Central memory CD8-positive, alpha-beta T cell (primary cell): ENCODE results near the gene ATP11A.

Source experiments
- ATAC-seq: fragments of 150-1000 bp; cut with Tn5 transposase; replicated peaks from 2 replicates; pipeline ENCODE4 v1.10.0; 2022; ENCODE audit warnings: mild to moderate bottlenecking, moderate FRiP score, moderate number of reproducible peaks; ENCODE audit not compliant: poor library complexity, severe bottlenecking; ENCODE audit errors: extremely low read depth
- DNase-seq, 2 donors: peaks; one replicate each; pipeline ENCODE4 v3.0.0; 2021; ENCODE audit warnings: low spot score in 2 of 2
- H3K27ac Mint-ChIP-seq: one replicate; pipeline ENCODE4 v1.8.0; 2022; ENCODE audit warnings: low read depth, mild to moderate bottlenecking, moderate library complexity, mixed read lengths
- H3K27me3 Mint-ChIP-seq: one replicate; pipeline ENCODE4 v1.8.0; 2022; ENCODE audit warnings: mixed read lengths
- H3K36me3 Mint-ChIP-seq: one replicate; pipeline ENCODE4 v1.8.0; 2022; ENCODE audit warnings: mild to moderate bottlenecking, moderate library complexity, mixed read lengths; ENCODE audit not compliant: insufficient read depth
- H3K4me1 Mint-ChIP-seq: one replicate; pipeline ENCODE4 v1.8.0; 2022; ENCODE audit warnings: mixed read lengths
- H3K4me3 Mint-ChIP-seq: one replicate; pipeline ENCODE4 v1.8.0; 2022; ENCODE audit warnings: mild to moderate bottlenecking, moderate library complexity, mixed read lengths
- H3K9me3 Mint-ChIP-seq: one replicate; pipeline ENCODE4 v1.8.0; 2022; ENCODE audit warnings: mixed read lengths

ATP11A gene

DNA sequence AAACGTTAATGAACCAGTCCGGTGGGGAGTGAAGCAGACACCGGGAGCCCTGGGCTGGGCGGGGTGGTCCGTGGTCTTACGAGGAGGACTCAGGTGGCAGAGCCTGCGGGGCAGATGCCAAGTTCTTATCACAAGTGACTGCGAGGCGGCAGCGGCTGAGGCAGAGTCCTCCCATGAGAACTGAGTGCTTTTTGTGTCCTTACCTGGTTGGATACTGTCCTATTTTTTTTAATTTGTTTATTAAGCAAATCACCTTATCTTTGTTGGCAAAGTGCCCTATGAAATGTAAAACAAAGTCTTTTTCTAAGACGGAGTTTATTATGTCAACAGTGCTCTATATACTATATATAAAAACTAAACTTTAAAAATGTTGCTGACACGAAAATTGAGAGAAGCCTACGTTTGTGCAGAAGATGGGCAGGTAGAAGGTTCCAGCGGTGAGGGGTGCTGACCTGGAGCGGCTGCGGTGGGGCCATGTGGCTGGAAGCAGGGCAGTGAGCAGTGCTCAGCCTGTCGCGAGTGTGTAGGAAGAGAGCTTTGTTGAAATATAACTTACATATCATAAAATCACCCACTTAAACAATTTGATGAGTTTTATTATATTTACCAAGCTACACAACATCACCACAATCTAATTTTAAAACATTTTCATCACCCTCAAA lies 82.2 kb downstream of the ATP11A start:
- Mint-ChIP-seq H3K27ac (no peak overlapping the region), H3K4me1 (peaks cover 27% of the 10 kb centered on the region), H3K9me3 (no peaks in the 10 kb centered on the region), H3K27me3 (no peaks in the 10 kb centered on the region), H3K36me3 (peaks cover 2% of the 10 kb centered on the region), H3K4me3 (no peak overlapping the region)
- no peak for DNase-seq
- ATAC-seq: no peak

- DNase-seq (no peak), ATAC-seq (no peak)
- Mint-ChIP-seq H3K36me3 (peaks cover 2% of the 10 kb centered on the region), H3K27ac (no peak overlapping the region), H3K27me3 (no peaks in the 10 kb centered on the region), H3K4me1 (peaks cover 27% of the 10 kb centered on the region), H3K4me3 (no peak overlapping the region), H3K9me3 (no peaks in the 10 kb centered on the region)
Observed at GRCh38 chr13:112772539-112772909, 82.7 kb downstream of the ATP11A start.

DNA sequence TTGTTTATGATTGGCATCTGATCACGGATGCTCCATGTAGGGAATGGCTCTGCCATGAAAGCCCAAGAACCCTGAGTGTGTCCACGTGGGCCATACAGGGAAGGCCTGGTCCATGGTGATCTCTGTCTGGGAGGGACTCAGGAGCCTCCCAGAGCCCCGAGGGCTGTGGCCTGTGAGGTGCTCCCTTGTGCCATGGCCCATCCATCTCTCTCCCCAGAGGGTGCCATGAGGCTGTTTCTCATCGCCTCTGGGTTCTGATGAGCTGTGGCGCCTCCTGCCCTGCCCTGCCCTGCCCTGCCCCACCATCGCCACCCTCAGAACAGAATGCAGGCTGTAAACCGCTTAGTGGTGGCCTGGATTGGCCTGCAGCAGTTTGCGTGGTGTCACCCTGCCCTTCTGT lies 83.1 kb downstream of the ATP11A start:
- Mint-ChIP-seq H3K4me1 (peaks cover 23% of the 10 kb centered on the region), H3K27ac (no peak overlapping the region), H3K4me3 (no peak overlapping the region), H3K27me3 (no peaks in the 10 kb centered on the region), H3K9me3 (no peaks in the 10 kb centered on the region), H3K36me3 (peaks cover 2% of the 10 kb centered on the region)
- no peak for DNase-seq
- no peak for ATAC-seq

GRCh38 chr13:112773601-112774447 lies 84.0 kb downstream of the ATP11A start:
- Mint-ChIP-seq H3K27me3 (no peaks in the 10 kb centered on the region), H3K36me3 (peaks cover 2% of the 10 kb centered on the region), H3K4me3 (no peak overlapping the region), H3K27ac (no peak overlapping the region), H3K9me3 (no peaks in the 10 kb centered on the region), H3K4me1 (peaks cover 14% of the 10 kb centered on the region)
- ATAC-seq: no peak
- no peak for DNase-seq

GRCh38 chr13:112774448-112774792 lies 84.6 kb downstream of the ATP11A start:
- no peak overlapping the region for H3K4me3 Mint-ChIP-seq
- no peaks in the 10 kb centered on the region for H3K27me3 Mint-ChIP-seq
- ATAC-seq (no peak), DNase-seq (no peak)
- H3K9me3 Mint-ChIP-seq: no peaks in the 10 kb centered on the region
- peaks cover 8% of the 10 kb centered on the region for H3K4me1 Mint-ChIP-seq
- no peaks in the 10 kb centered on the region for H3K36me3 Mint-ChIP-seq
- no peak overlapping the region for H3K27ac Mint-ChIP-seq

GRCh38 chr13:112774829-112775565 lies 85.2 kb downstream of the ATP11A start:
- Mint-ChIP-seq H3K36me3 (no peaks in the 10 kb centered on the region), H3K4me3 (no peak overlapping the region), H3K27me3 (no peaks in the 10 kb centered on the region), H3K27ac (no peak overlapping the region), H3K9me3 (no peaks in the 10 kb centered on the region), H3K4me1 (peaks cover 3% of the 10 kb centered on the region)
- no peak for DNase-seq
- ATAC-seq: no peak

DNA sequence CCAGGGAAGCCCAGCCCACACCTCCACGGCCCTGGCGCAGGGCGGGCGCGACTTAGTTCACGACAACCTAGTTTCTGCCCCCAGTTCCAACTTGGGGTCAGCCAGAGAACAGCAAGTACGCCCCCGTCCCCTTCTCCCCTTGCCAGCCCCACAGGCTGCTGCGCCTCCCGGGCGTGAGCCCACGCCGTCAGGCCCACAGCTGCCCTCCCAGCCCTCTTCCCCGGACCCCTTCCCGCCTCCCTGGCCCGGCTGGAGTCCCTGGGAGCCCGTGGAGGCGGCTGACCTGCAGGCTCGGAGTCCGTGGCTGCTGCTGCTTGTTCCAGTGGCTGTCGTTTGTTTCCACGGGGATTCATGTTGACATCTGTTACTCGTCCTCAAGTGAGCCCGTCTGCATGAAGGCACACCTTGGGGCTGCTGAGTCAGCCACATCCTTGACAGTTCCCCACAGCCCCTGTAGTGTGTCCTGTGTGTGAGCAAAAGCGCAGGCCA lies 86.0 kb downstream of the ATP11A start:
- H3K4me3 Mint-ChIP-seq: no peak overlapping the region
- no peaks in the 10 kb centered on the region for H3K9me3 Mint-ChIP-seq
- no peak for DNase-seq
- peaks cover 6% of the 10 kb centered on the region for H3K4me1 Mint-ChIP-seq
- H3K27ac Mint-ChIP-seq: no peak overlapping the region
- no peaks in the 10 kb centered on the region for H3K36me3 Mint-ChIP-seq
- no peak for ATAC-seq
- H3K27me3 Mint-ChIP-seq: no peaks in the 10 kb centered on the region

DNA sequence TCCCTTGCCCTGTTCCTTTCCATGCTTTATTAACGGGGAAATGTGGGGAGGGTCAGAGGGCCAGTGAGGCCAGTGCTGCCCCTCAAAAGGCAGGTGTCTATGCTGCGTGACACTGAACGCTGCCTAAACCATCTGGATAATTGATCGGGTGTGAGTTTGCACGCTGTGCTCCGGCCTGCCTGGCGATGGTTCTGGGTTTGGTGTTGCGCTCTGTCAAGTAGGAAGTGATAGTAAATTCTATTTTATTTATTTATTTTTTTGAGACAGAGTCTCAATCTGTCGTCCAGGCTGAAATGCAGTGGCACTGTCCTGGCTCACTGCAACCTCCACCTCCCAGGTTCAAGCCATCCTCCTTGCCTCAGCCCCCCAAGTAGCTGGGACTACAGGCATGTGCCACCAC lies 86.5 kb downstream of the ATP11A start:
- Mint-ChIP-seq H3K27ac (no peak overlapping the region), H3K9me3 (no peaks in the 10 kb centered on the region), H3K4me1 (peaks cover 6% of the 10 kb centered on the region), H3K4me3 (no peak overlapping the region), H3K36me3 (no peaks in the 10 kb centered on the region), H3K27me3 (no peaks in the 10 kb centered on the region)
- DNase-seq (no peak), ATAC-seq (no peak)

DNA sequence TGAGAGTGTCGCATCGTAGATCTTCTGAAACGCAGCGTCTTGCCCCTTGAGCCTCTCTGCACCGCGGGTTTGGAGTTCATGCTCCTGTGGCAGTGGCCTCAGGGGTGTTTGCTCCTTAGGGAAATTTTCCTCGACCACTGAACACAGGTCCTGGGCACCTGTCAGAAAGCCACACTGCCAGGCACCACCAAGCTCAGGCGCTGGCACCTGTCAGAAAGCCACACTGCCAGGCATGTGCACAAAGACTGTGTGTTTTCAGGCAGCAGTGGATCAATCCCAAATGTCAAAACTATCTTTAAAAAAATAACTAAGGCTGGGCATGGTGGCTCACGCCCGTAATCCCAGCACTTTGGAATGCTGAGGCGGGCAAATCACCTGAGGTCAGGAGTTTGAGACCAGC lies 87.1 kb downstream of the ATP11A start:
- Mint-ChIP-seq H3K4me1 (peaks cover 6% of the 10 kb centered on the region), H3K36me3 (peaks cover 2% of the 10 kb centered on the region), H3K27ac (no peak overlapping the region), H3K27me3 (no peaks in the 10 kb centered on the region), H3K4me3 (no peak overlapping the region), H3K9me3 (no peaks in the 10 kb centered on the region)
- DNase-seq (no peak), ATAC-seq (no peak)

DNA sequence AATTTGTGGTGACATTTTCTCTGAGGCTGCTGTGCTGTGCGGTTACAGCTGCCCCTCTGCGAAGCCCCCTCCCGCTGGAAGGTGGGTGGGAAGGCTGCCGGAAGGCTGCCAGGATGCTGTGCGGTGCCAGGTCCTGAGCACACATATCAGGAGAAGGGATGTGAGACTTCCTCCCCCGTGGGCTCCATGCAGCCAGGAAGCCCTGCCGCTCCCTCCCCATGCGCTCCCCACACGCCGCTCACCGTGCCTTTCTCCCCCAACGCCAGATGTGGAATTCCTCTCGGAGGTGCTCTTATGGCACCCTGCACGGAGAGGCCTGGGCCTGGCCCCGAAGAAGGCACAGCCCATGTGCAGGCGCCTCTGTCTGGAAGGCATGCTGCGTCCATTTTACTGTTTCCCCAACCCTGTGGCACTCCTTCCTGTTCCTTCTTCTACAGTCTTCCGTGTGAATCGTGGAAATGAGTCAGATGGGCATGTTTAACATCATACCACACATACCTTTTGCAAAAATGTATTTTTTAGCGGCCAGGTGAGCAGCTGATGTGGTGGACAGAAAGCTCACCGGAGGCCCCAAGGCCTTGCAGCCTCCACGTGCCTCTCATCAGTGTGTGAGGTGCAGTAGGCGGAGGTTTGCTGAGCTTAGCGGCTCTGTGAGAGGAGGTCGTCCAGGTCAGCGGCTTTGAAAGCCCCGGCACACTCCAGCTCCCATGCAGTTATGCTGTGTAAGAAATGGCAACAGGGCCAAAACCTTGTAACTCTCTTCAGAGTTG lies 88.0 kb downstream of the ATP11A start:
- DNase-seq (no peak), ATAC-seq (no peak)
- no peak overlapping the region for H3K4me3 Mint-ChIP-seq
- peaks cover 6% of the 10 kb centered on the region for H3K4me1 Mint-ChIP-seq
- no peaks in the 10 kb centered on the region for H3K27me3 Mint-ChIP-seq
- peaks cover 2% of the 10 kb centered on the region for H3K36me3 Mint-ChIP-seq
- no peak overlapping the region for H3K27ac Mint-ChIP-seq
- no peaks in the 10 kb centered on the region for H3K9me3 Mint-ChIP-seq

GRCh38 chr13:112779856-112780604 lies 90.2 kb downstream of the ATP11A start:
- DNase-seq (no peak), ATAC-seq (no peak)
- Mint-ChIP-seq H3K36me3 (peaks cover 2% of the 10 kb centered on the region), H3K9me3 (no peaks in the 10 kb centered on the region), H3K27ac (no peak overlapping the region), H3K4me3 (no peak overlapping the region), H3K4me1 (peaks cover 6% of the 10 kb centered on the region), H3K27me3 (no peaks in the 10 kb centered on the region)

- H3K27me3 Mint-ChIP-seq: no peaks in the 10 kb centered on the region
- ATAC-seq (no peak), DNase-seq (no peak)
- H3K36me3 Mint-ChIP-seq: peaks cover 4% of the 10 kb centered on the region
- no peak overlapping the region for H3K4me3 Mint-ChIP-seq
- H3K27ac Mint-ChIP-seq: no peak overlapping the region
- H3K4me1 Mint-ChIP-seq: peaks cover 6% of the 10 kb centered on the region
- H3K9me3 Mint-ChIP-seq: no peaks in the 10 kb centered on the region
Observed at GRCh38 chr13:112781287-112781686, 91.4 kb downstream of the ATP11A start.
